Activated naive CD4-positive, alpha-beta T cell treated with Interleukin-2 at 50 U/mL for 16 hours (primary cell): ENCODE data around the gene KCNT1.

Experiments
- DNase-seq: peaks from one replicate; pipeline ENCODE4 v3.0.0-alpha.2; 2020

The KCNT1 gene

GRCh38 chr9:135701067-135701958 is 672 bp upstream of the KCNT1 start:
- DNase-seq = peak; percentile 24

GRCh38 chr9:135703726-135704125 is 1.7 kb downstream of the KCNT1 start:
- DNase-seq = no peak

GRCh38 chr9:135704483-135704882 is 2.5 kb downstream of the KCNT1 start:
- no peak for DNase-seq

GRCh38 chr9:135705376-135705775 is 3.4 kb downstream of the KCNT1 start:
- no peak for DNase-seq

GRCh38 chr9:135706288-135706687 is 4.3 kb downstream of the KCNT1 start:
- no peak for DNase-seq

GRCh38 chr9:135707252-135708138 is 5.5 kb downstream of the KCNT1 start:
- no peak for DNase-seq

- DNase-seq = no peak
Measured at GRCh38 chr9:135708164-135708563, 6.2 kb downstream of the KCNT1 start.

- no peak for DNase-seq
Measured at GRCh38 chr9:135711391-135711790, 9.4 kb downstream of the KCNT1 start.

GRCh38 chr9:135711881-135712280 is 9.9 kb downstream of the KCNT1 start:
- no peak for DNase-seq

GRCh38 chr9:135712613-135713295 is 10.8 kb downstream of the KCNT1 start:
- no peak for DNase-seq

GRCh38 chr9:135714242-135715055 is 12.5 kb downstream of the KCNT1 start:
- no peak for DNase-seq

- no peak for DNase-seq
Measured at GRCh38 chr9:135715056-135715595, 13.1 kb downstream of the KCNT1 start.

GRCh38 chr9:135716045-135716444 is 14.1 kb downstream of the KCNT1 start:
- DNase-seq = no peak

- no peak for DNase-seq
Measured at GRCh38 chr9:135717410-135717809, 15.4 kb downstream of the KCNT1 start.

- no peak for DNase-seq
Measured at GRCh38 chr9:135718616-135719015, 16.6 kb downstream of the KCNT1 start.

GRCh38 chr9:135719472-135719871 is 17.5 kb downstream of the KCNT1 start:
- DNase-seq = no peak

GRCh38 chr9:135722365-135722764 is 20.4 kb downstream of the KCNT1 start:
- no peak for DNase-seq

GRCh38 chr9:135724186-135724787 is 22.3 kb downstream of the KCNT1 start:
- DNase-seq = no peak

- no peak for DNase-seq
Measured at GRCh38 chr9:135726138-135726853, 24.3 kb downstream of the KCNT1 start.

- no peak for DNase-seq
Measured at GRCh38 chr9:135727257-135727875, 25.4 kb downstream of the KCNT1 start.
